ENCODE data around the gene TAS2R3.
"Not testable (repeated sequence)": the region's sequence is repeated elsewhere in the genome, so short reads cannot be mapped to it uniquely, and the experiment has no call there.

The TAS2R3 gene

DNA sequence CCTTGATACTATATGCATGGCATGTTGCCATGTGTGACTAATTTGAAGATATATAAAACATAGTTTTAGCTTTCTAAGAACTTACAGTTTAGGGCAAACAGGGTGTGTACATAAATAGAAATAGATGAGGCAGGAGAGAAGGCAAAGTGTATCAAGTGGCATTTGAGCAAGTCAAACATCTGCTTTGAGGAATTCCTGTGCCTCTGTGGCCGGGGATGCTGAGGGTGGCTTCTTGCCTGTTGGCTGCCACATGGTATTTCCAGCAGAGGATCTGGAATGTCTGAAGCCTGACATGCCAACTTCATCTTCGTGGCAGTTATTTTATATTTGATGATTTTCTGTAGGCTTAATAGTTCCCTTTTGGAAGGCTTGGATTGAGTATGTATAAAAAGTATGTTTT, 19.8 kb upstream of the TAS2R3 start:
- no peak overlapping the region for H3K4me3 Mint-ChIP-seq
- no peaks in the 10 kb centered on the region for H3K9me3 Mint-ChIP-seq
- no peak for DNase-seq
- H3K27me3 Mint-ChIP-seq: no peaks in the 10 kb centered on the region
- H3K36me3 Mint-ChIP-seq: peaks cover 28 to 53% of the 10 kb centered on the region in 2 donors
- H3K4me1 Mint-ChIP-seq: peaks cover 15 to 33% of the 10 kb centered on the region in 2 donors
- ATAC-seq (replicated peaks): no peak
- H3K27ac Mint-ChIP-seq: no peak overlapping the region

DNA sequence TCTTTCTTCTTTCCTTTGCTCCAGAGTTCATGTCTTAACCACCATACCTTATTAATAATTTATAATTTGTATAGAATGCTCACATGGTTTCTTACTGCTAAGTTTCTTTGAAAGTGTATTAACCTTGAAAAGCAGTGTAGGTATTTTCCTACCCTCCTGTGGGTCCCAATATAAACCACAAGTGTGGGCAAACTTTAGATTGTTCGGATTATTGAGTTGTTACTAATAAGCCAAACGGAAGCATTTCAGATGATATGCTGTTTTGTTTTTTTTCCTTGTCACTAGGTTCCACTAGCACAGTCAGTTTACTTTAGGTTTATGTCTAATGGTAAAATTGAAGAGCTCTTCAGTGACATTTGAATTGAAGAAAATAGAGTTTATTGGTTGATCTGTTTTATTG, 15.5 kb upstream of the TAS2R3 start:
- Mint-ChIP-seq H3K27me3 (no peaks in the 10 kb centered on the region), H3K27ac (no peak overlapping the region), H3K4me3 (no peak overlapping the region), H3K36me3 (peaks cover 45 to 63% of the 10 kb centered on the region in 2 donors), H3K4me1 (peaks cover 1 to 10% of the 10 kb centered on the region in 2 donors), H3K9me3 (peaks cover 4 to 7% of the 10 kb centered on the region in 2 donors)
- DNase-seq (no peak), ATAC-seq (replicated peaks) (no peak)

DNA sequence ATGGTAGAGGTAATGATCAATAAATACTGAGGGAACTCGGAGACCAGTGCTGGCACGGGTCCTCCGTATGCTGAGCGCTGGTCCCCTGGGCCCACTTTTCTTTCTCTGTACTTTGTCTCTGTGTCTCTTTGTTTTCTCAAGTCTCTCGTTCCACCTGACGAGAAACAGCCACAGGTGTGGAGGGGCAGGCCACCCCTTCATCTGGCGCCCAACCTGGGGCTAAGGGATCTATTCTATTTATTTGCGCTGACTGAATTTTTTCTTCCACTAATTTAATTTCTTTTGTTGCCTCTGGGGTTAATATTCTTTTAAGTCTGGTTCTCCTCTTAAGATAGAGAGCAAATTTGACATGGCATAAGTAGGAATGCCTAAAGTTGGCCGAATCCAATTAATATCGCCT, 12.0 kb upstream of the TAS2R3 start:
- H3K27me3 Mint-ChIP-seq; H3K4me1 Mint-ChIP-seq; DNase-seq; H3K4me3 Mint-ChIP-seq; H3K9me3 Mint-ChIP-seq; H3K27ac Mint-ChIP-seq; ATAC-seq (replicated peaks): not testable (repeated sequence)
- H3K36me3 Mint-ChIP-seq: peaks cover 63 to 76% of the 10 kb centered on the region in 2 donors

DNA sequence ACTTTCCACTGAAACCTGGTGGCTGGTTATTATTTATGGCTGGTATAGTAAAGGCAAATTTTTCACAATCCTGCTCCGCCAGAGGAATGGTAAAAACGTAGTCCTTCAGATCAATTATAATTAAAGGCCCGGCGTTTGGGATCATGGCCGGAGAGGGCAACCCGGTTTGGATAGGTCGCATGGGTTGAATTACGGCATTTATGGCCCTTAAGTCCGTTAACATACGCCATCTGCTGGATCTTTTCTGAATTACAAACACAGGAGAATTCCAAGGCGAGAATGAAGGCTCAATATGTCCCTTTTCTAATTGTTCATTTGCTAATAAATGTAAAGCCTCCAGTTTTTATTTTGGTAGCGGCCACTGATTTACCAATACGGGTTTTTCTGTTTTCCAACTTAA, 11.3 kb upstream of the TAS2R3 start:
- Mint-ChIP-seq H3K27ac (no peak overlapping the region), H3K36me3 (peaks cover 66 to 83% of the 10 kb centered on the region in 2 donors), H3K9me3 (peaks cover 4 to 7% of the 10 kb centered on the region in 2 donors), H3K4me3 (no peak overlapping the region), H3K27me3 (no peaks in the 10 kb centered on the region), H3K4me1 (peaks cover 2 to 6% of the 10 kb centered on the region in 2 donors)
- DNase-seq: no peak
- ATAC-seq (replicated peaks): no peak

DNA sequence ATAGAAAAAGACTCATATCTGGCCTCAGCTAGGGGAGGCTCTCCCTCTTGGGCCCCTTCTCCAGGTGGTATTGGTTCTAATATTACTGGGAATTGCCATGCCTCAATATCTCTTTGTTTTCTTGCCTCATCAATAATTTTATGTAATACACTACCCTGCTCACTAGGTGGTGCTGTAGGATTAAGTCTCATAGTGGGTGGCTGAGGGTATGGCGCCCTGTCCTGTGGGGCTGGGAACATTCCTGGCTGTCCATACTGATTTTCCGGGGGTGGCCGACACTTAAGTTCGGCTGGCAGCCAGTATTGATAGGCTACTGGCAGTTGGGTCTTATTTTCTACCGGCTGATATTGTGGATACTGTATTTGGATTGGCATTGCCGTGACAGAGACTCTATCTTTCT, 9.0 kb upstream of the TAS2R3 start:
- DNase-seq (no peak), ATAC-seq (replicated peaks) (no peak)
- peaks cover 77 to 93% of the 10 kb centered on the region in 2 donors for H3K36me3 Mint-ChIP-seq
- H3K27me3 Mint-ChIP-seq: no peaks in the 10 kb centered on the region
- peaks cover 2 to 6% of the 10 kb centered on the region in 2 donors for H3K4me1 Mint-ChIP-seq
- H3K4me3 Mint-ChIP-seq: no peak overlapping the region
- H3K27ac Mint-ChIP-seq: no peak overlapping the region
- H3K9me3 Mint-ChIP-seq: peaks cover 4 to 7% of the 10 kb centered on the region in 2 donors

DNA sequence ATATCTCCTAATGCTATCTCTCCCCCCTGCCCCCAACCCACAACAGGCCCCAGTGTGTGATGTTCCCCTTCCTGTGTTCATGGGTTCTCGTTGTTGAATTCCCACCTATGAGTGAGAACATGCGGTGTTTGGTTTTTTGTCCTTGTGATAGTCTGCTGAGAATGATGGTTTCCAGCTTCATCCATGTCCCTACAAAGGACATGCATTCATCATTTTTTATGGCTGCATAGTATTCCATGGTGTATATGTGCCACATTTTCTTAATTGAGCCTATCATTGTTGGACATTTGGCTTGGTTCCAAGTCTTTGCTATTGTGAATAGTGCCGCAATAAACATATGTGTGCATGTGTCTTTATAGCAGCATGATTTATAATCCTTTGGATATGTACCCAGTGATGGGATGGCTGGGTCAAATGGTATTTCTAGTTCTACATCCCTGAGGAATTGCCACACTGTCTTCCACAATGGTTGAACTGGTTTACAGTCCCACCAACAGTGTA, 6.2 kb downstream of the TAS2R3 start:
- H3K27ac Mint-ChIP-seq; H3K4me1 Mint-ChIP-seq; ATAC-seq (replicated peaks); H3K4me3 Mint-ChIP-seq; H3K9me3 Mint-ChIP-seq; H3K27me3 Mint-ChIP-seq; DNase-seq: not testable (repeated sequence)
- peaks cover 41 to 67% of the 10 kb centered on the region in 2 donors for H3K36me3 Mint-ChIP-seq

DNA sequence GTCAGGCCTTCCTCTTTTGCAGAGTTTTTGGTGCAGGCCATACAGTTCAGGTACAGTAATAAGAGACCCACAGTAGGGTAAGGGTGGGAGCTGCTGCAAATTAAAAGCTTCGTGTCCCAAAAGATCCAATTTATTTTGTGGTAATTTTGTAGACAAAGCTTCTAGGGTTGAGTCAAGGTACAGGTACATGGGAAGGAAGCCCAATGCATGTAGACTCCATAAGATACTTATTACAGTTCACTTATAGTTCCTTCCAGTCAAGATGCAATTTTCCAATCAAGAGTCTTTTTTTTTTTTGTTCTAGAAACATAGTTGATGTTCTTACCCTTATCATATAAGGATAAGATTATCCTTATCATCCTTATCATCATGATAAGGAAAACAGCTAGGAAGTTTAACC, 12.5 kb downstream of the TAS2R3 start, which contains the start of gene TAS2R4:
TSS of gene TAS2R4 (plus strand) at position 301 of the 400 bp plus-strand sequence. CDS start 1,815 bp downstream, outside the sequence.
- H3K27me3 Mint-ChIP-seq: no peaks in the 10 kb centered on the region
- H3K4me1 Mint-ChIP-seq: peaks cover 0 to 6% of the 10 kb centered on the region in 2 donors
- H3K4me3 Mint-ChIP-seq: no peak within 1 kb of the TSS
- peaks cover 0 to 4% of the 10 kb centered on the region in 2 donors for H3K9me3 Mint-ChIP-seq
- no peak for DNase-seq
- peaks cover 51 to 60% of the 10 kb centered on the region in 2 donors for H3K36me3 Mint-ChIP-seq
- H3K27ac Mint-ChIP-seq: no peak within 1 kb of the TSS
- ATAC-seq (replicated peaks): no peak

DNA sequence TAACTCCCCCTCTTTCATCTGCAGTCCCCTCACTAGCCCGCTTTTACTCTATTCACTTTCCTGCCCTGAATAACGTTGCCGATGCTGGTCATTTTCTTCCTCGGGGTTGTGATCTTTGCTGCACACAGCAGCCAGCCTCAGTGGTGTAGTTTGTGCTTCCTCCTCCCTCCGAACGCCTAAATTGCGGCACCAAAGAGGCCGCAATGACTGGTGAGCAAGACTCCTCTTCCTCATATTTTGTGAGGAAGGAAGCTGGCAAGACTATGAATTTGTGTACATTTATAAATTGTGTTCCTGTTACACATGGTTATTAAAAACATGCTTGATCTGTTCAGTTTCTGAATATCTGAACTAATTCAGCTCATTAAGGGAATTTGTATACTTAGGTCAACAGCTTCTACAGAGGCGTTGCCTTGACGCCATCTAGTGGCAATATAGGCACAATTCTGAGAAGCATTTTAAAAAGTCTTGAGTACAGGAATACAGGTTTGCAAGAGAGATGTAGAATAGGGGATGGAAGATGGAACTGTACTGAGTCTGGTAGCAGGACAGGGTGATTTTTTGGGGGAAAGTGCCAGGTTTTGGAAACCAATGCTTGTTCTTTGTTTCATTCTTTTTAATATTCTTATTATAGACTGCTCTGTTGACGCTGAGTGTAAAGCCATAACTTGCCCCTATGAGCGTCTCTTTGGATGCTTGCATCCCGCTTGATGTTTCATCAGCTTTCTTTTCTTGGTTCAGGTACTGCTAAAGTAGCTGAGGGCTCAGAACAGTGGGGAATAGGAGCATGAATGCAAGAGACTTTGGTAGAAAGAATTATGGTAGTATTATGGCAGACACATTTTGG, 22.0 kb downstream of the TAS2R3 start:
- Mint-ChIP-seq H3K9me3 (no peaks in the 10 kb centered on the region), H3K27me3 (no peaks in the 10 kb centered on the region), H3K27ac (no peak overlapping the region), H3K4me1 (peaks cover 0 to 4% of the 10 kb centered on the region in 2 donors), H3K36me3 (peaks cover 3 to 18% of the 10 kb centered on the region in 2 donors), H3K4me3 (no peak overlapping the region)
- peak; percentile 79 to 80 for ATAC-seq (replicated peaks)
- DNase-seq: no peak

DNA sequence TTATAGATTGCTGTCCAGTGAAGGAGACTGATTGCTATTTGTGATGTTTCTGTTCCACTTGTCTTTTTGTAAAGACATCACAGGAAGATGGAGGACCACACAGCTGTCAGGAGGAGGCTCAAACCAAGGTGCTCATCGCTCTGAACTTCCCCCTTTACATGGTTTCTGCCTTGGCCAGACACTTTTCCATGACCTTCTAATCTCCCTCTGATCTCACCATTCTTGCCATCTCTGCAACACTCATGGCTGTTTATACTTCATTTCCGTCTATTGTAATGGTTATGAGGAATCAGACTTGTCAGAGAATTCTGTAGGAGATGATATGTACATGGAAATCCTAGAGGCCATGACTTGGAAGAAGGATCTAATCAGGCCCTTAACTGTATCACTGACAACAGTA, 24.4 kb downstream of the TAS2R3 start:
- H3K27ac Mint-ChIP-seq: no peak overlapping the region
- DNase-seq: no peak
- H3K4me1 Mint-ChIP-seq: peaks cover 0 to 4% of the 10 kb centered on the region in 2 donors

DNA sequence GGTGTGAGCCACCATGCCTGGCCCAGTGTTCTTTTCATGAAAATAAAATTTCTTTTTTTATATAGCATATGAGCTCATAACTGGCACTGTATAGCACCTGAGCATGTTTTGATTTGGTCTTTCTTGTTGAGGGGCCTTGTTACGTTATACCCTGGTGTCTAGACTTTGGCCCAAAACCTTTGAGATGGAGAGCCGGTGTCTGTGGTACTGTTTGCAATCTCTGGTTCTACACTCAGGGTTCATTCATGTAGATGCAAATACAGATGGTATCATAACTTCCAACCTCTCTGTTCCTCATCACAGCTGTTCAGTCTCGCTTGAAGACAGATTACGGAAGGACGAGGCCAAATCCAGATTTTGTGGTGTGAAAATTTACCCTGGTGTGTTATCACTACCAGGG, 26.0 kb downstream of the TAS2R3 start, which contains the start of gene TAS2R5:
TSS of gene TAS2R5 (plus strand) at position 301 of the 400 bp plus-strand sequence. CDS start 145 bp downstream, outside the sequence.
- no peak within 1 kb of the TSS for H3K27ac Mint-ChIP-seq
- ATAC-seq (replicated peaks): no peak
- peaks cover 0 to 2% of the 10 kb centered on the region in 2 donors for H3K4me1 Mint-ChIP-seq
- H3K4me3 Mint-ChIP-seq: no peak within 1 kb of the TSS
- no peak for DNase-seq
- H3K36me3 Mint-ChIP-seq: peaks cover 17 to 37% of the 10 kb centered on the region in 2 donors
- H3K9me3 Mint-ChIP-seq: no peaks in the 10 kb centered on the region
- H3K27me3 Mint-ChIP-seq: no peaks in the 10 kb centered on the region

More for the DNA sequence above, 24.4 kb downstream of the TAS2R3 start:
- ATAC-seq (replicated peaks): no peak
- Mint-ChIP-seq H3K27me3 (no peaks in the 10 kb centered on the region), H3K4me3 (no peak overlapping the region), H3K36me3 (peaks cover 11 to 27% of the 10 kb centered on the region in 2 donors), H3K9me3 (no peaks in the 10 kb centered on the region)

DNA sequence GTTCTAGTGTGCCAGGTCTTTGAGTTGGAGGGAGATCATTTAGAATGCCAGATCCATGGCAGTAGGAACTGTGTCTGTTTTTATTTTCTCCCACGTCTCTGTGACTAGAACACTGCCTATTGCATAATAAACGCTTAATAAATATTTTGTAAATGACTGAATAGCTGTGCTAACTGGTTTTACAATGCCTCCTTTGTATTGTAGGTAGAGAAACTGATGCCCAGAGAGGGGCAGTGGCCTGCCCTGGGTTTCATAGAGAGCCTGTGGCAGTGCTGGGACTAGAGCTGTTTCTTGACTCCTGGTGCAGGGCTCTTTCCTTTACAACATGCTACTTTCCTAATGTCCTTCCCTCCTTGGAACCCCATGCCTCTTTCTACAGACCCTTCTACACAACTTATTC, 28.6 kb downstream of the TAS2R3 start:
- Mint-ChIP-seq H3K36me3 (peaks cover 22 to 36% of the 10 kb centered on the region in 2 donors), H3K4me1 (no peaks in the 10 kb centered on the region), H3K9me3 (no peaks in the 10 kb centered on the region), H3K27ac (no peak overlapping the region), H3K27me3 (no peaks in the 10 kb centered on the region), H3K4me3 (no peak overlapping the region)
- ATAC-seq (replicated peaks) (no peak), DNase-seq (no peak)
